ENCODE results near the gene CCL20.

GRCh38 chr2:227848586-227848985, 34.9 kb downstream of the CCL20 start:
- TF ChIP-seq ATF1 (CRISPR knock-in tag; IDR thresholded peaks at IDR 0.05) (no peak), CTCF (IDR thresholded peaks at IDR 0.05) (no peak)

Data from WTC11 (cell line).